Body of pancreas (tissue), 4 donors: Measurements from ENCODE around the gene TMEM92. TPM values are rescaled to one million over a fixed set of nuclear protein-coding genes. Genes with fewer than 3 reads are reported as not detected.

ENCODE experiments used
- ATAC-seq: fragments of 150-250 bp; one replicate; pipeline ENCODE4 v1.9.1; 2016
- DNase-seq, 4 donors: peaks; one replicate each; pipeline ENCODE4 v3.0.0-alpha.2; 2019
- H3K27ac ChIP-seq, 4 donors: fragments of 200-600 bp; sonication (generic); 1 replicate in 3 of 4; 2 replicates in 1 of 4; pipeline versions ENCODE4 v1.5.1 to v1.6.1; 2016 to 2019; ENCODE audit warnings: mild to moderate bottlenecking in 1 of 4, mixed read lengths in 1 of 4, moderate library complexity in 1 of 4
- H3K27me3 ChIP-seq, 2 donors: fragments of 200-600 bp; sonication (generic); one replicate each; pipeline ENCODE4 v1.6.0; 2016; ENCODE audit warnings: mild to moderate bottlenecking in 1 of 2
- H3K36me3 ChIP-seq, 2 donors: fragments of 200-600 bp; sonication (generic); replicated peaks in 1 of 2; 2 replicates each; pipeline ENCODE4 v1.5.1; 2016; ENCODE audit warnings: low read depth in 2 of 2; ENCODE audit not compliant: insufficient read depth in 1 of 2
- H3K4me1 ChIP-seq: fragments of 200-600 bp; sonication (generic); one replicate; pipeline ENCODE4 v1.6.0; 2016
- H3K4me3 ChIP-seq, 2 donors: fragments of 200-600 bp; sonication (generic); 1 replicate in 1 of 2; 2 replicates in 1 of 2; pipeline ENCODE4 v1.5.1; 2016 to 2019
- H3K9me3 ChIP-seq, 3 donors: fragments of 200-600 bp; sonication (generic); 1 replicate in 2 of 3; 2 replicates in 1 of 3; pipeline ENCODE4 v1.5.1; 2016
- CTCF ChIP-seq, 7 experiments: fragments of 450-650 bp in 4 of 7; fragments of 200-600 bp in 3 of 7; sonication (generic) in 3 of 7; IDR thresholded peaks; one replicate each; pipeline ENCODE4 v1.5.1; 2016 to 2019; ENCODE audit warnings: antibody characterized with exemption in 7 of 7
- POLR2A ChIP-seq, 3 donors: fragments of 450-650 bp; IDR thresholded peaks; one replicate each; pipeline ENCODE4 v1.6.1; 2016; ENCODE audit warnings: antibody characterized with exemption in 3 of 3, mild to moderate bottlenecking in 2 of 3
- WGBS, 2 donors: methylation state at CpG; one replicate each; pipeline ENCODE4 v1.1.5; 2017; 5-methylcytosine and 5-hydroxymethylcytosine counted together
- intact Hi-C: fragments of 100-400 bp; cut with DNase I; formaldehyde crosslinking; loops from one replicate; pipeline ENCODE4 v1.15.1; 2023
- total RNA-seq, 2 donors: library from RNA; depleted of rRNA; stranded (reverse); fragments of >200 nt; gene quantifications; one replicate each; pipeline ENCODE4 v1.1.0, GENCODE V29; 2016

The TMEM92 gene
- total RNA-seq, 2 donors from 2014 or later: not detected

- intact Hi-C loops: no loop called here
These were observed 1.0 kb downstream of the TMEM92 start for GRCh38 chr17:50275279-50275678.

GRCh38 chr17:50276588-50277356 is 2.5 kb downstream of the TMEM92 start:
- H3K27ac ChIP-seq: no peak overlapping the region

More at GRCh38 chr17:50275279-50275678, 1.0 kb downstream of the TMEM92 start:
- Histone ChIP-seq H3K27ac (no peak overlapping the region), H3K27me3 (peaks cover 0 to 12% of the 10 kb centered on the region in 2 donors), H3K4me3 (no peak overlapping the region), H3K36me3 (no peaks in the 10 kb centered on the region), H3K4me1 (peaks cover 16% of the 10 kb centered on the region), H3K9me3 (no peaks in the 10 kb centered on the region)
- DNase-seq (no peak), ATAC-seq (no peak)
- TF ChIP-seq CTCF (IDR thresholded peaks at IDR 0.05): no peak
- no peak for TF ChIP-seq POLR2A (IDR thresholded peaks at IDR 0.05)
- WGBS, 2 donors: 42% methylated on average over 6 to 7 of the region's 7 CpGs

GRCh38 chr17:50277357-50277754 is 3.1 kb downstream of the TMEM92 start:
- Histone ChIP-seq H3K27me3 (peaks cover 0 to 12% of the 10 kb centered on the region in 2 donors), H3K36me3 (no peaks in the 10 kb centered on the region), H3K9me3 (no peaks in the 10 kb centered on the region), H3K4me1 (peaks cover 14% of the 10 kb centered on the region), H3K4me3 (no peak overlapping the region), H3K27ac (no peak overlapping the region)
- ATAC-seq (no peak), DNase-seq (no peak)
- intact Hi-C loops: no loop called here
- 24 to 29% methylated on average over 5 of the region's 5 CpGs for WGBS, 2 donors
- TF ChIP-seq CTCF (IDR thresholded peaks at IDR 0.05): no peak
- no peak for TF ChIP-seq POLR2A (IDR thresholded peaks at IDR 0.05)

More at GRCh38 chr17:50276588-50277356, 2.5 kb downstream of the TMEM92 start:
- DNase-seq (no peak), ATAC-seq (no peak)
- no peaks in the 10 kb centered on the region for H3K9me3 ChIP-seq
- peaks cover 0 to 12% of the 10 kb centered on the region in 2 donors for H3K27me3 ChIP-seq
- TF ChIP-seq CTCF (IDR thresholded peaks at IDR 0.05) (no peak), POLR2A (IDR thresholded peaks at IDR 0.05) (no peak)
- intact Hi-C loops: no loop called here
- WGBS, 2 donors: 14 to 18% methylated on average over 8 of the region's 8 CpGs
- H3K36me3 ChIP-seq: no peaks in the 10 kb centered on the region
- peaks cover 16% of the 10 kb centered on the region for H3K4me1 ChIP-seq
- H3K4me3 ChIP-seq: no peak overlapping the region

GRCh38 chr17:50278526-50279180 is 4.4 kb downstream of the TMEM92 start:
- WGBS, 2 donors: 82% methylated on average over 9 to 14 of the region's 14 CpGs
- intact Hi-C loops: no loop called here
- Histone ChIP-seq H3K4me3 (no peak overlapping the region), H3K36me3 (no peaks in the 10 kb centered on the region), H3K9me3 (no peaks in the 10 kb centered on the region), H3K27ac (no peak overlapping the region), H3K4me1 (peaks cover under 1% of the 10 kb centered on the region), H3K27me3 (peaks cover 0 to 7% of the 10 kb centered on the region in 2 donors)
- DNase-seq (no peak), ATAC-seq (no peak)
- no peak for TF ChIP-seq POLR2A (IDR thresholded peaks at IDR 0.05)
- no peak for TF ChIP-seq CTCF (IDR thresholded peaks at IDR 0.05)
